K562 treated with DMSO at 1 percent for 48 hours (cell line): ENCODE results near the gene ITM2A. TPM values are rescaled to one million over a fixed set of nuclear protein-coding genes. Genes with fewer than 3 reads are reported as not detected.

Experiments used
- total RNA-seq: library from RNA; unstranded; fragments of 300-600 nt; gene quantifications from 2 replicates; pipeline ENCODE4 v1.2.3, GENCODE V29; 2022; ENCODE audit warnings: low replicate concordance; ENCODE audit errors: extremely low read depth

ITM2A gene
- not detected in 2 replicates for total RNA-seq

GRCh38 chrX:79366873-79367749 lies at the start of gene ITM2A:
Gene ITM2A, minus strand, starts transcription at chrX:79367334. Its CDS starts 119 bp downstream, at chrX:79367215.

Other genes starting within 250 kb of the ITM2A start
- gene GPR174, start 222.6 kb downstream of the ITM2A start, total RNA-seq = not detected in 2 replicates